Measurements from ENCODE around the gene RAG1.
A peak's percentile ranks its signal among the peaks of the same experiment; 100 is the strongest.

GRCh38 chr11:36566407-36567053 is 1.3 kb upstream of the RAG1 start:
- TF ChIP-seq E2F6 (IDR thresholded peaks at IDR 0.05; ENCODE audit: borderline replicate concordance in 1 of 2, extremely low read depth in 1 of 2, insufficient read depth in 1 of 2, insufficient read length in 1 of 2, low read depth in 1 of 2, low read length in 1 of 2, poor library complexity in 1 of 2, severe bottlenecking in 1 of 2) (no peak), FOS (IDR thresholded peaks at IDR 0.05; ENCODE audit: extremely low read depth, insufficient read length) (no peak), ZNF311 (CRISPR knock-in tag; IDR thresholded peaks at IDR 0.05) (no peak), POLR2AphosphoS5 (IDR thresholded peaks at IDR 0.05; ENCODE audit: control insufficient read depth, insufficient read depth, low read depth, low read length) (no peak), ARHGAP35 (IDR thresholded peaks at IDR 0.05; ENCODE audit: partially characterized antibody) (no peak), CEBPG (CRISPR knock-in tag; IDR thresholded peaks at IDR 0.05) (no peak), CEBPG (tag; conservative IDR thresholded peaks at IDR 0.05 in 1 of 2, IDR thresholded peaks at IDR 0.05 in 1 of 2) (no peak), ZKSCAN1 (IDR thresholded peaks at IDR 0.05; ENCODE audit: low read depth, low read length) (no peak), ZNF282 (CRISPR knock-in tag; IDR thresholded peaks at IDR 0.05) (no peak), CTCF (IDR thresholded peaks at IDR 0.05 in 2 of 3, conservative IDR thresholded peaks at IDR 0.05 in 1 of 3; ENCODE audit: insufficient read depth in 2 of 3, low read depth in 1 of 3, low read length in 3 of 3) (peak in 1 of 3 experiments; percentile 35; a peak in 1 of 6 replicates), USF1 (CRISPR knock-in tag; IDR thresholded peaks at IDR 0.05) (no peak), ZNF512 (tag; IDR thresholded peaks at IDR 0.05) (no peak), MYBL2 (IDR thresholded peaks at IDR 0.05; ENCODE audit: low read depth) (no peak), MYBL2 (CRISPR knock-in tag; IDR thresholded peaks at IDR 0.05; ENCODE audit: borderline replicate concordance) (no peak), BACH1 (tag; IDR thresholded peaks at IDR 0.05) (no peak)

All from K562 (cell line).